GM19035 (cell line): ENCODE measurements around the gene CTU2.

Source experiments
- ATAC-seq: cut with Tn5 transposase; IDR thresholded peaks from one replicate; pipeline ENCODE4 v1.9.1; 2021; ENCODE audit not compliant: unreplicated experiment

Gene CTU2

DNA sequence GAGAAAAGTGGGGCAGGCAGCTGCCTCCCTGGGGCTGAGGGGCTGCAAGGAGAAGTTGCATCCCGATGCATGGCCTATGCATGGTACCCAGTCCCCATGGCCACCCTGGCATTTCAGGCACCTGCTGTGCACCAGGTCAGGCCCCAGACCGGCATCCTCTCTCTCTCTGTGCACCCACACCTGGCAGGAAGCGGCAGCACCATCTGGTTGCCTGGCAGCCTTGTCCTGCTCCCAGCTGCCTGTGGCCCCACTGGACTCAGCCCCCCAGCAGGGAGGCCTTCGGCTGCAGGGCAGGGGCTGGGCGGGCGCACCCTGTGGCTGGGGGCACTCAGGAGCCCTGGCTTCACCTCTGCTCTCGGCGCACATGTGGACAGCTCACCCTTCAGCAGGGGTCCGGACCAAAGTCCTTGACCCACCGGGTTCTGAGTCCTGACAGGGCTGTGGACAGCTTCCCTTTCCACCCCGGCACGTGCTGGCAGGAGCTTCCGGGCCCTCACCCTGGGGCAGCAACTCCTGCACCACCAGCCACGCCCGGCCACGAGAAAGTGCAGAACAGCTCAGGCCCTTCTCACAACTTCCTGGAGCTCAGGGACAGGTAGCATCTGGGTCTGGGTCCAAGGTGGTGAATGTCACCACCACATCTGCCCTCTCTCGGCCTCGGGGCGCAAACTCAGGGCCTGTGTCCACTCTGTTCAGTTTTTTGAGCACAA, 36.7 kb downstream of the CTU2 start:
- ATAC-seq: no peak

DNA sequence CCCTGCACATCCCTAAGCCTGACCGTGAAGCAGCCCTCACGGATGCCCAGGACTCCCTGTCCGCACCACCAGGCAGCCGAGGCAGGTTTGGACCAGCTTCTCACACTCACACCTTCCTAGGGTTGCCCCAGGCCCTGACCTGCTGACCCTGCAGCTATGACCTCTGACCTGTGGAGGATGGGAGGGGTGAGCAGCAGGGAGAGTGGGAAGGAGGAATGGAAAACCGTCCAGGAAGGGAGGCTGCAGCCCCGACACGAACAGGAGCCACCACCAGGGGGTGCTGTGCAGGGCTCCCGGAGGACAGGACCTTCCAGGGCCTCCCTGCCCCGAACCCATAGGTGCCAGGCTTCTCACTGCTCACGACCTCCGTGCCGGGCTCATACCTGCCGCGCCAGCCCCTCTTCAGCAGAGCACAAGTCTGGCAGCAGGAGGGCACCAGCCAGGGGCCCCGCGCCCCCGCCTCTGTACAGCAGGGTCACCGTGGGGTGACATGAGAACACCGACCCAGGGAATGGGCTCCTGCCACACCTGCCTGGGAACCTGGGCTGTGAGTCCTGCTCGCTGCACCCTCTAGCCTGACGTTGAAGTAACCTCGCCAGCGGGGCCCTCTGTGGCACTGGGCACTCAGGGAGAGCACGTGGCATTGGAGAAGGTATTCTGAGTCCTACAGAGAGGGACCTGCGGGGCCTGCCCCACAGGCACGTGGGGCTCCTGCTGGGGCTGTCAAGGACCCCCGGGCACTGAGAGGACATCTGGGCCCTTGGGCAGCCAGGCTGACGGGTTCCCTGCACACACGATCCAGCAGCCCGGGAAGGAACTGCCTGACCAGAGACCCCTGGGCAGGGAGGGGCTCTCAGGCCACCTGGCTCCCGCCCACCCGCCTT, 37.6 kb downstream of the CTU2 start:
- ATAC-seq: no peak

DNA sequence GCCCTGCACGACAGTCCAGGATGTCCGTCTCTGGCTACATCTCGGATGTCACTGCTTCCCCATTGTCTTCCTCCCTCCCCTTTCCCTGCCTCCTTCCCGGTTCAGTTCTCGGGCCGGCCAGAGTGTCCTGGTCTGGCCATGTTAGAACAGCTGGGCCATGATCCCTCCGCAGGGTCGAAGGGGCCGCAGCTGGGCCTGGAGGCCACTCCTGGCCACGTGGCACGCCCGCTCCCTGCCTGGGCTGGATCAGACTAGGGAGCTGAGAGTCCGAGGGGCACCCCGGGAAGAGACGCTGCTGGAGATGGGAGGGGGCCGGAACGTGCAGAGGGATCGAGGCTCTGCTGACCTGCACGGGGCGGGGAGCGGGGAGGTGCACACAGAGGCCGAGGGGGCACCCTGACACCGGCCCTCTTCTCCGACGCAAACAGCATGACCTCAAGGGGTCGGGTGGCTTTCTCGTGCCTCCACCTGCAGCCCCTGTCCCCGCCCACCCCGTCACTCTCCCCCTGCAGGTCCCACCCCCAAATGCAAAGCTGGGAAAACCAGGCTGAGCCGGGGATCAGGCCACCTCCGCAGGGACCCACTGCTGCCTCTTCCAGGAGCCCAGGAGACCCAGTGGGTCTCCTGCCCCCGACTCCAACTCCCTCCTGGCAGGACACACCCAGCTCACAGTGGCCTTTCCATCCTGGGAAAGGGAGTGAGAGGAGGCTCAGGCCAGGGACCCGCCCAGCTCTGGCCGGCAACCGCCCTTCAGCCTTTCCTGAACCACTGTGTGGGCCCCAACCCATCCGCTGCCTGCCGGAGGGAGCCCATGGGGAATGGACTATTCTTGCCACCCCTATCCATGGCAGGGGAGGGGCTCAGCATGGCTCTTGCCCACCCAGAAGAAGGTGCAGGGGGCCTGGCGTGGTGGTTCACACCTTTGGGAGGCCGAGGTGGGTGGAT, 38.5 kb downstream of the CTU2 start:
- ATAC-seq: no peak

DNA sequence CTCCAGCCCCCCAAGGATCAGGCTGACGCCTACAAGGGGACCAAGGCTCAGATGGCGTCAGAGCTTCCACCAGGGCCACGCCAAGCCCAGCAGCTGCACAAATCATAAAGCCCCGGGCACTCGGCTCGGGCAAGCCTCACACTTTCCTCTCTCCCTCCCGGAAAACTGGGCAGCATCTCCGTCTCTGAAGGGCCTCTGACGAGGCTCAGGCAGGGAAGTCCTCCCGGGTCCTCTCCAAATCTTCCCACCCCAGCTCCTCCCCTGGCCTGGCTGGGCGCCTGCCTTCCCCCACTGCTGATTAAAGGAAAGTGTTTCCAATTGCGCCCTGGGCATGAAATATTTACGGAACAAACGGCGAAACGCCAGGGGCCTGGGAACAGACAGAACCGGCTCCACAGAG, 40.2 kb downstream of the CTU2 start:
- ATAC-seq: no peak

DNA sequence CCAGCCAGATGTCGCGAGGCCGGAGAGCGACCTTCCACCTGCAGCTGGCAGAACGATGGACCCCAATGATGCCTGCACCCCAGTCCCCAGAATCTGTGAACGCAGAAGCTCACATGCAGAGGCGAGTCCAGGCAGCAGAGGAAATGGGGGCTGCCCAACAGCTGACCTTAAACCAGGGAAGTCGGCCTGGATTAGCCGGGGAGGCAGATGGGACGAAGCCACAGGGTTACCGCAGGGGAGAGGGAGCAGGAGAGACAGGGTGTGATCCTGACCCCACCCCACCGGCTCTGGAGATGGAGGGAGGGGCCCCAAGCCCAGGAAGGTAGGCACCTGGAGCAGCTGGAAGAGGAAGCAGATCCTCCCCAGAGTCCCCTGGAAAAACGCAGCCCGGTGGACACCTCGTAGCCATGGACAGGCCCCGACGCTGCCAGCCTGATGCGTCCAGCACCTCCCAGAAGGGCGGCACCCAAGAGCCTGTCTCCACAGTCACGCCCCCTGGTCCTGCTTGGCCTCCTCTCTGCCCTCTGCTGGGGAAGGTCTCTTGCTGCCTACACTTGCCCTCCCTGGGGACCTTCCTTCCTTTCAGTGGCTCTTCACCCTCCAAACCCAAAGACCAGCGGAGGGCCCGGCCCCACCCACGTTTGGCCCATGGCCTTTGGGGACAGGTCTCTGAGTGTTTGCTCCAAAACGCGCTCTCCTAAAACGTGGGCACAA, 41.4 kb downstream of the CTU2 start:
- ATAC-seq: no peak

DNA sequence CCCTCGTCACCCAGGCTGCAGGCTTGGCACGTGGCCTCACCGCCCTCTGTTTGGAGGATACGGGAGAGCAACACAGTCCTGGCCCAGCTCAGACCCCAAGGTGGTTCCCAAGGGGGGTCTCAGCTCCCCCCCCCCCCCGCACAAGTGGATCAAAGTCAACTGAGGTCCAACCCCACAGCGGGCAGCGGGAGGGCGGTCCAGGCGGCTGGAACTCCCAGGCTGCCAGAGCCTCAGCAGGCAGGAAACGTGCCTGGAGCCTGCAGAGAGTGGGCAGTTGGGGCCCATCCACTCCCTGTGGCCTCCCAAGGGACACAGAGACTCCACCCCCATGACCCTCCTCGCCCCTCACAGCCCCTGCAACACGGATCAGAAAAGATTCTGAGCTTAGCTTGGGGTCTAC, 42.1 kb downstream of the CTU2 start:
- ATAC-seq: no peak

DNA sequence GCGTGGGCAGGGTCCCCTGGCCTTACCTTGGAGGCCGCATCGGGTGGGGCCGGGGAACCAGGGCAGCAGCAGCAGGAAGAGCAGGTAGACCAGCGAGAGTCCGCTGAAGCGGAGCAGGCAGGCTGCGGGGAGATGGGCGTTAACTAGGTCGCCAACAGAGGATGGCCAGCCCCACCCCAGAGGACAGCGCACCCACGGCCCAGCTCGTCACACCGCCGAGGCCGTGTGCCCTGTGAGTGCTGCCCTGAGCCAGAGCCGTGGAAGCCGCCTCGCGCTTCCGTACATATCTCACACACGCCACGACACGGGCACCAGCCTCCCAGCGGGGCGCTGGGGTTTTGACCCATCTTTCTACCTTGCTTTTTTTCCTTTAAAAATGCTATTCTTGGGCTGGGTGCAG, 43.1 kb downstream of the CTU2 start:
- no peak for ATAC-seq

DNA sequence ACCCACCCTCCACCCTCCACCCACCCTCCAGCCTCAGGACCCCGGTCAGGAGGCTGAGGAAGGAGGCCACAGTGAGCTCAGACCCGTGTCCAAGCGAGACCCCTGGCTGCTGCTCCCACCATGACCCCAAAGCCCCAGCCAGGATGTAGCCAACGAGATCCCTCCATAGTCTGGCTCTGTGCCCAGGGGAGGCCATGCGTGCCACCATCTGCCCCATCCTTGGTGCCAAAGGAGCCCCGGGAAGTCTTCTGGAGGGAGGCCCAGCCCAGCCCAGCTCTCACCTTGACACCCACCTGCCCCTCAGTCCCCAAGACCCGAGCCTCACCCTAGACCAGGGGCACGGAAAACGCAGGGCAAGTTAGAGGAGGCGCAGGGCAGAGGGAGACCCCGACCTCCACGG, 44.6 kb downstream of the CTU2 start:
- no peak for ATAC-seq

DNA sequence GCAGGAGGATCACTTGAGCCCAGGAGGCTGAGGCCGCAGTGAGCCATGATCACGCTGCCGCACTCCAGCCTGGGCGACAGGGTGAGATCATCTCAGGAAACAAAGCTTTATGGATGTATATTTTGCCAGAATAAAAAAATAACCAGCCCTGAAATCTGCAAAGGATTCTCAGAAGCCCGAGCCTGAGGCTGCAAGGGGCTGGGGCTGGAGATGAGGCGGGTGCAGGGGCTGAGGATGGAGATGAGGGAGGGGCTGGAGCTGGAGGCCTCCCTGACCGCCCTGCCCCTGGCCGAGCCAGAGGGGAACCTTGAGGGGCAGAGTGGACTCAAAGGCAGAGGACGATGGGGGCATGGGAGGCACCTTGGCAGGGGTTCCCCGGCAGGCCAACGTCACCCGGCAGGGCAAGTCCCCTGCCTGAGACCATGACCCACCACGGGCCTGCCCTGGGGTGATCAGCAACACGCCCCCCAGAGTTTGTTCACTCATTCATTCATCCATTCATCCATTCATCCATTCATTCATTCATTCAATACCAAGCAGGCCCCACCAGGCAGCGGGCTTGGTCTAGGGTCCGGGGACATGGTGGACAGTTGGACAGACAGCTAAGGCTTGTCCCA, 46.2 kb downstream of the CTU2 start:
- ATAC-seq: no peak

DNA sequence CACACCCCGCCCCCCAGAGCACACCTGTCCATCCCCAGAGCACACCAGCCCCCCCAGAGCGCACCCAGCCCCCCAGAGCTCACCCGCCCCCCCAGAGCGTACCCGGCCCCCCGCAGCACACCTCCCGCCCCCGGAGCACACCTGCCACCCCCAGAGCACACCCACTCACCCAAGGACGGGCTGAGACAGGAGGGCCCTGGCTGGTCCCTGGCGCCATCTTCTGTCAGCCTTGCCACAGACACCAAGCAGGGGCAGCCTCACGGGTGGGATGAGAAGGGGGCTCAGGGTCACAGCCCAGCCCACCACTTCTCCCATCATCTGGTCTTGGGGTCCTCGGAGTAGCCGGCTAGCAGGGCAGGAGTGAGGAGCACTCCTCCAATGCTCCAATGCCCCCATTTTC, 46.9 kb downstream of the CTU2 start:
- ATAC-seq: no peak

DNA sequence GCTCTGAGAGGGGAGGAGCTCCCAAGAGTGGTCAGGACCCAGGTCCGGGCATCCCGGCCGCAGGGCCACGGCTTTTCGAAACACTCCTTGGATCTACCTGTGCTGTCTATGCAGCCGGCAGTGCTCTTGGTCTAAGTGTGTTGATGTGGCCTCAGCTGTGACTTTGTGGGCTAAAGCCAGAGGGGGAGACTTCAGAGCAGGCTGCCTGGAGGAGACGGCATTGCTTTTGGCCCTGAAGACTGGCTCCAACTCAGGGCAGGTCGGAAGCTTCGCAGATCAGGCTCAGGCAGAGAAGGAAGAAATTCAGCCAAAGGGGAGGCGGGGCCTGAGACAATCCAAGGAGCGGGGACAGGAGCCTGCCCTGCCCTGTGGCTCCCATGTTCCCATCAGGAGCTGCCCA, 47.3 kb downstream of the CTU2 start:
- ATAC-seq: no peak

DNA sequence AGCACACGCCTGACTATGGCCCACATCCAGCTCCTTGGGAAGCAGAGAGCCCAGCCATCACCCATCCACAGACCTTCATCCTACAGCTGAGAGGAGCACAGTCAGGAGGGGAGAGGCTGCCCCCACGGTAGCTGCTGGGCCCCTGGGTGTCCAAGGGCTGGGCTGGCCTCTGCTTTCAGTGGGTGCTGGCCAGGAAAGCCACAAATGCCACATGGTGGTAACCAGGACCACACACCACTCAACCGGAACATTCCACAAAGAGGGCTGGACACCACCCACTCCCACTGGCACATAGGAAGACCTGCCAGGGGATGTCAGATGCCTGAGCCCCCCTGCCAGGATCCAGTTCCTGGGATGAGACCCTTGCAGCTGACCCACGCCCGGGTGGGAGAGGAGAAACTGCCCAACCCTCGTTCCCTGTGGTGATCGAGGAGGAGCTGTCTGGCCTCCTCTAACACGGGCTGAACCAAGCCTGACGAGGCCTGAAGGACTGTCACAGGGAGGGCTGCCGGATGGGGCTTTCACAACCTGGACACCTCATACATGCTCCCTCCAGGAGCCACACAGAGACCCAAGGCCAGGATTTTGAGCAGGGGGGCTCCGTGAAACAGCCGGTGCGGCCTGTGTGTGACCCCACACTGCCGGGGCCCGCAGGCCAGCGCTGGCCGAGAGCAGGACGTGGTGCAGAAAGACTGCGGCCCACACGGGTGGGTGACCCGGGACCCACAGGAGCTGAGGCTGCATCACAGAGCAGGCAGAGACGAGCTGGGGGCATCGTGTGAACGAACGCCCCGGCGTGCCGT, 48.0 kb downstream of the CTU2 start:
- no peak for ATAC-seq

DNA sequence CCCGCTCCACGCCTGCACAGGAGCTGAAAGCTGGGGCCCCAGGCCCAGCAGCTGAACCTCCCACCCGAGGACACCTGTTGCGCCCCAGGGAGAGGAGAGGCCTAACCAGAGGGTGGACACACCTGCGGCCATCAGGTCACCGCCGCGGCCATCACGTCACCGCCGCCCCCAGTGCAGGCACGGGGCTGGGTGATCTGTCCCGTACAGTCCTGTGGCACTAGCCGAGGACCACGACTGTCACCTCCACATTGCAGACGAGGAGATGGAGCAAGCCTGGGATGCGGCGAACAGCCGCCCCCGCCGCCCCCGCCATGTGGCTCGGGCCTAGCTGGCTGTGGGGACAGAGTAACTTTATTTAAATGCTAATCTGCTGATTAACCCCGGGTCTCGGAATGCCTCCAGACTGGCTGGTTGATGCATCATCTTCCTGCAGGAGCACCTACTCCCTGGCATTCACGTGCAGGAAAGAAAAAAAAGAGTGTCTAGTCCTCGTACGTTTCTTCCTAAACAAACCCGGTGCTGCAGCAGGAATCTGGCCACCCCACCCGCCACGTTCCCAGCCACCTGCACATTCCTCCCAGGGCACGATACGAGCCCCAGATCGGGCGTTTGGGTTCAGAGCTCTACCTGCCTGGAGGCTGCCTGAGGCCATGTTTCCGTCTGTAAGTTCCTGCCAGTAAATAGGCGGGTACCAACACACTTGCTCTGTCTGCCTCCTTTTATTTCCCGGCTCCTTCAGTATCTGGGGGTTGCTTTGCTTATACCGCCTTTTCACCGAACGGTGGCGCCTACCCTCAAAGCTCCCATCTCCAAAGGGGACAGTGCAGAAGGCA, 48.8 kb downstream of the CTU2 start:
- no peak for ATAC-seq

DNA sequence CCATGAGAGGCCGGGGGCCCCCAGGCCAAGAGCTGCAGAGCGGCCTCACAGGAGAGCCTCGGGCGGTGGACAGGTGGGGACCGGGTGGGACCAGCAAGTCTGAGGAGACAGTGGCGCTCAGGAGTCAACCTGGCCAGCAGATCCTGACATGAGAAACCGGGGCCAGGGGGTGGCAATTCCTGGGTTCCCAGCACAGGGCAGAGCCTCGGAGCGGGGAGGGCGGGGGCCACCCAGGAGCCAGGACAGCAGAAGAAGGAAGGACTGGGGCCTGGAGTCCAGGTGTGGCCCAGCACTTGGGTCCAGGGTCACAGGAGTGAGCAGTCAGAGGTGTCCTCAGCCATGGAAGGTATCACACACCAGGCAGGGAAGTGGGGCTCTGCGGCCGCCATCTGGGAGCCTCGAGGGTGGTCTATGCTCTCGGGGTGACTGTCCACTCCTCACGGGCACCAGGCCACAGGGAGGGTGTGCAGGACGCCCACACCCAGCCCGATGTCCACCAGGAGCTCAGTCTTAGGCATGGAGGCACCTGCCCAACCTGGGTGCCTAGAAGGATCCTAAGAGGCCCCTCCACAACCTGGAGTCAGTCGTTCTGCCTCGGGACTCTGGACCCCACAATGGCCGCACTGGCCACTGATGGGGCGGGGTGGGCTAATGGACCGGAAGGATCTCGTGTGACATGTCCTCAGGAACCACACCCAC, 49.6 kb downstream of the CTU2 start:
- ATAC-seq: no peak

DNA sequence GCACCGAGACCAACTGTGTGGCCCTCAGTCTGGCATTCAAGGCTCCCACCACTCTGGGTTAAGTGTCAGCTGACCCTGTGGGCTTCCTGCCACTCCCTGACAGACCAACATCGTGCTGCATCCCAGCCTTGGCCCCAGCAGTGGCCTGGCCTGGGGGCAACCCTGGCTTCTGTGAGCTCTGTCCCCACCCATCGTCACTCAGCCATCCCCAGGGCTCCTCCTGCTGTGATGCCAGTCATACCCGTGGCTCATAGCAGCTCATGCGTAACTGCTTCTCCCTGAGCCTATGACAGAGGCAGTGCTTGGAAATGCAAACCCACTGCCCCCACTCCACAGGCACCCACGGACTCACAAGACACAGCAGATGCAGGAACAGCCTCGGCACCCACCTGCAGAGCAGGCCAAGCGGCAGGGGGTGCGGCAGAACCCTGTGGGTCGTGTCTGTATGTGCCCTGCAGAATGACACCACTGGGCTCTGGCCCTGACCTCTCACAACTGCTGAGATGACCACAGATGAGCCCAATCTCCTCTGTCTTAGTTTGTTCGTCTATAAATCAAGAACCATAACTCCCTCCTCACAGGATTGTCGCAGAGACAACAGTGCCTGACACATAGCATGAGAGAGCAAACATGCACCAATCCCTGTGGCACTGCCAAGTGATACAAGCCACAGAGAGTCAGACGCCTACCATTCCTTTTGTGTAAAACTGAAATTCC, 52.1 kb downstream of the CTU2 start:
- ATAC-seq: no peak

DNA sequence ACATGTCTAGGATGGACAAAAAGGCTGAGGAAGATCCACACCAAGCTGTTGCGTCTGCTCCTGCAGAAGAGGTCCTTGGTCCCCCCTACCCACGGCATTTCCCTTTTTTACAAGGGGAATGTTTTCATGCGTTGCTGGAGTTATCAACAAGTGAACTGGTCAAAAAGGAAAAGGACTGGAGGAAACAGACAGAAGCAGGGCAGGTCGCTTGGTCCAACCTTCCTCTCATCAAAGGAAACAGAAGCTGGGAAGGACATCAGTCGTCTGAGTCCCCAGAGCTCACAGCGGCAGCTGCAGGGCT, 52.6 kb downstream of the CTU2 start:
- no peak for ATAC-seq

DNA sequence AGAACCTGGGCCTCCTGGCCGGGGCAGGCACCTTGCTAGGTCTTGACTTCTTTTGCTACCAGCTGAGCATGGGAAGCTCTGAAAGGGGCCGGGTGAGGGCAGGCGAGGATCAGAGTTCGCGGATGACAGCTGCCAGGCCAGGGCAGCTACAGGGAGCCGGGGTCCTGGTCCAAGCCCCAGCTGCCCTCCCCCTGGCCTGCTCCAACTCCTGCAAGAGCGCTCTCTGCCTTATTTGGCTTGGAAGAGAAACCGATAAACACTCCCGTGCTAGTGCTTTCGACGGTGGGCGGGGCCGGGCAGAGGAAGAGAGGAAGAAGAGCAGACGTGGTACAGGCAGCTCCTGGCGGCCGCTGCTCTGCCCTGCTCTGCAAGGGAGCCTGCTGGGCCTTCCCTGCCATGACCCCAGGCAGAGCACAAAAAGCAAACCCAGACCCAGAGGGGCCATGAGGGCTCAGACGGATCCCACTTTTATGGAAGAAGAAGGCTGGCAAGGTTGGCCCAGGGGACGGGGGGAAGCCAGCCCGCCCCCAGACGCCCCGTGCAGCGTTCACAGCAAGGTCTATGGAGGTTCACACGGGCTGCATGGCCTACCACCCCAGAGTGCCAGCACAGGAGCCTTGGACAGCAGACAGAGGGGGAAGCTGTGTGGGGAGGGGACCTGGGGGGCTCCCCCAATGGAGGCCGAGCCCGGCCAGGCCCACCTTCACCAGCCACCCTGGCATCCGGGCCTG, 53.1 kb downstream of the CTU2 start:
- no peak for ATAC-seq
